GM13977 (cell line): ENCODE measurements around the gene CCDC71L.

ENCODE experiments used
- DNase-seq: peaks from one replicate; pipeline ENCODE4 v3.0.0; 2012; ENCODE audit warnings: low spot score
- in situ Hi-C: fragments of 300-500 bp; cut with MboI; formaldehyde crosslinking; loops from one replicate; pipeline ENCODE4 v1.12.0; 2022; ENCODE audit warnings: low sequenced_read_pairs, low pct_unique_long_range_greater_than_20kb, mixed read lengths, inconsistent platforms; ENCODE audit not compliant: unreplicated experiment
- TF ChIP-seq, protein P1 (sequence below): IDR thresholded peaks from 2 replicates; pipeline ENCODE4 v1.5.1; 2012; ENCODE audit warnings: mild to moderate bottlenecking, control low read depth; ENCODE audit not compliant: insufficient read depth; ENCODE audit errors: extremely low read depth, missing control alignments

Gene CCDC71L

DNA sequence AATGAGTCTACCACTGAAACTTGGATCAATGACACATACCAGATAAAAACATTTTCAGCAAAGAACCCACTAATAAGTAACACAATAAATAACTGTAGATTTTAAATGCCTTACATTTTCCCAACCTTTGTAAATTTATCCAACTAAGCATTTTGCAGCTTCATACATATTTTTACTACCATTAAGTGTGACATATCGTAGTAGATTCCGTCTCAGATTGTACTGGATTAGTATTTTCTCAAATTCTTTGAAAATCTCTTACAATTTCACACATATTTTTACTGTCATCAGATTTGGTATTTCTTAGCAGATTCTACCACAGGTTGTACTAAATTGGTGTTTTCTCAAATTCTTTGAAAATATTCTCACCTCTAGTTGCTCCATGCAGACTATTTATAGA is 26.0 kb downstream of the CCDC71L start:
- TF ChIP-seq, protein P1, sequence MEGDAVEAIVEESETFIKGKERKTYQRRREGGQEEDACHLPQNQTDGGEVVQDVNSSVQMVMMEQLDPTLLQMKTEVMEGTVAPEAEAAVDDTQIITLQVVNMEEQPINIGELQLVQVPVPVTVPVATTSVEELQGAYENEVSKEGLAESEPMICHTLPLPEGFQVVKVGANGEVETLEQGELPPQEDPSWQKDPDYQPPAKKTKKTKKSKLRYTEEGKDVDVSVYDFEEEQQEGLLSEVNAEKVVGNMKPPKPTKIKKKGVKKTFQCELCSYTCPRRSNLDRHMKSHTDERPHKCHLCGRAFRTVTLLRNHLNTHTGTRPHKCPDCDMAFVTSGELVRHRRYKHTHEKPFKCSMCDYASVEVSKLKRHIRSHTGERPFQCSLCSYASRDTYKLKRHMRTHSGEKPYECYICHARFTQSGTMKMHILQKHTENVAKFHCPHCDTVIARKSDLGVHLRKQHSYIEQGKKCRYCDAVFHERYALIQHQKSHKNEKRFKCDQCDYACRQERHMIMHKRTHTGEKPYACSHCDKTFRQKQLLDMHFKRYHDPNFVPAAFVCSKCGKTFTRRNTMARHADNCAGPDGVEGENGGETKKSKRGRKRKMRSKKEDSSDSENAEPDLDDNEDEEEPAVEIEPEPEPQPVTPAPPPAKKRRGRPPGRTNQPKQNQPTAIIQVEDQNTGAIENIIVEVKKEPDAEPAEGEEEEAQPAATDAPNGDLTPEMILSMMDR, result no peak
- DNase-seq, result no peak
- in situ Hi-C loops, result no loop called here

DNA sequence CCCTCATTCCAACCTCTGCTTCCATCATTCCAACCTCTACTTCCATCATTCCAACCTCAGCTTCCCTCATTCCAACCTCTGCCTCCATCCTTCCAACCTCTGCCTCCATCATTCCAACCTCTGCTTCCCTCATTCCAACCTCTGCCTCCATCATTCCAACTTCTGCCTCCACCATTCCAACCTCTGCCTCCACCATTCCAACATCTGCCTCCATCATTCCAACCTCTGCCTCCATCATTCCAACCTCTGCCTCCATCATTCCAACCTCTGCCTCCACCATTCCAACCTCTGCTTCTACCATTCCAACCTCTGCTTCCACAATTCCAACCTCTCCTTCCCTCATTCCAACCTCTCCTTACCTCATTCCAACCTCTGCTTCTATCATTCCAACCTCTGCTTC is 30.3 kb downstream of the CCDC71L start:
- in situ Hi-C loops, result no loop called here
- DNase-seq, result no peak

DNA sequence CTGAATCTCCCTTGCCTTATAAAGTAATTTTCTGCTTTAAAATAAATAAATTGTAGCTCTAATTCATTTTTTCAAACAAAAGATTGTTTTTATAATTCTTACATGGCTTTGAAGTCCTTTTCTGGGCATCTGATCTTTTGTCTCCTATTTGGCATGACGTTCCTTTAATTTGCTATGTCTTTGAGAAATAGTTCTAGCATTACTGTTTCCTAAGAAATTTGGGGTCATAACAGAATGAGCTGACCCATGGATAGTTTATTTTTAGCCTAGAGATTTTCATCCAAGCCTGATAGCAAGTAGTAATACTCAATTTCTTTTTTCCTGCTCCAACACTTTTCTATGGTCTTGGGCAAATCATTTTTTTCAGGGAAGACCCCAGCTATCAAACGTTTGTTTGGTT is 31.4 kb downstream of the CCDC71L start:
- TF ChIP-seq, protein P1, result no peak
- no peak for DNase-seq
- in situ Hi-C loops, result no loop called here

More for the DNA sequence above, 30.3 kb downstream of the CCDC71L start:
- TF ChIP-seq, protein P1, result no peak

DNA sequence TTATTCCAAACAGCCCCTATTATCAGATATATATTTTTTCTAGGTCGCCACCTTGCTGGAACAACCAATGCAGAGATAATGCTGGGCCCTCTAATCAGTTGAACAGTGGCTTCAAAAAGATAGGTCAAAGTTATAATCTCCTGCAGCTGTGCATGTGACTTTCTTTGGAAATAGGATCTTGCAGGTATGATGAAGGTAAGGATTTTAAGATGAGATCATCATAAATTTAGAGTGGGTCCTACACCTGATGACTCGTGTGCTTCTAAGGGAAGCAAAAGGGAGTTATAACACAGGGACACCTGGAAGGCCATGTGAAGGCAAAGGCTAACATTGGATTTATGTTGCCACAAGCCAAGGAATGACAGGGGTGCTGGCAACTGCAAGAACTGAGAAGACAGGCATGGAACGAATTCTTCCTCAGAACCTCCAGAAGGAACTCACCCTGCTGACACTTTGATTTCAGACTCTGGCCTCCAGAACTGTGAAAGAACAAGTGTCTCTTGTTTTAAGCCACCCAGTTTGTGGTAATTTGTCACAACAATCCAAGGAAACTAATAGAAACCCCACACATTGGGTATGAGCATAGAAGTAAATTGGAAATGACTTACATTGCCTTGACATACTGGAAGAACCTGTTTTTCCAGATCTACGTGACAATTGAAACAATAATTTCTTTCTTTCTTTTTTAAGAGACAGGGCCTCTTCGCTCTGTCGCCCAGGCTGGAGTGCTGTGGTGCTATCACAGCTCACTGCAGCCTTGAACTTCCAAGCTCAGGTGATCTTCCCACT is 34.4 kb downstream of the CCDC71L start:
- no peak for DNase-seq
- in situ Hi-C loops, result no loop called here
- TF ChIP-seq, protein P1, result no peak

DNA sequence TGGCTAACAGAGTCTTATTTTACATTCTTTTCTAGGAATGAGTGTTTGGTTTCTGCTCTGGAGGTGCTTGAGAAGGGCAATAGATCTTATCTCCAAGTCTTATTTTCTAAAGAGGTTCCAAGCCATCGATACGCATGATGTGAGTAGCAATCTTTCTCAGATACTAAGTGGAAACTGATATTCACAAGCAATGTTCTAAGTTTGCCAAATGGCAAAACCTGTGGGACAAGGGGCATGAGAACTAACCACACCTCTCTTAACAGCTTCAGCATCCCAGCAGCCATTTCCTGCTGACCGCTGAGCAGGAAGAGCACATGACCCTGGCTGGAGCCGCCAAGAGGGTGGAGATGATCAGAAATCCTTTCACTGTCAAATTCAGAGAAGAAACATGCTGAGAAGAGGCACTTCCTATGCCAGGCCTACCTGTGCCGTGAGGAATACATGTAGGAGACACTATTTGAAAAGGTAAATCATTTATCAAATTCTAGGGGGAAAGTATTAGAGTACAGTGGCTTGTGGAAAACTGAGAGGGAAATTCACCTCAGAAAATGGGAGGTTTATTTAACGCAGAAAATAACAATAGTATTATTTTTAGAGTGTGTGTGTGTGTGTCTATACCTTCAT is 35.2 kb downstream of the CCDC71L start:
- TF ChIP-seq, protein P1, result no peak
- no peak for DNase-seq
- in situ Hi-C loops, result no loop called here

DNA sequence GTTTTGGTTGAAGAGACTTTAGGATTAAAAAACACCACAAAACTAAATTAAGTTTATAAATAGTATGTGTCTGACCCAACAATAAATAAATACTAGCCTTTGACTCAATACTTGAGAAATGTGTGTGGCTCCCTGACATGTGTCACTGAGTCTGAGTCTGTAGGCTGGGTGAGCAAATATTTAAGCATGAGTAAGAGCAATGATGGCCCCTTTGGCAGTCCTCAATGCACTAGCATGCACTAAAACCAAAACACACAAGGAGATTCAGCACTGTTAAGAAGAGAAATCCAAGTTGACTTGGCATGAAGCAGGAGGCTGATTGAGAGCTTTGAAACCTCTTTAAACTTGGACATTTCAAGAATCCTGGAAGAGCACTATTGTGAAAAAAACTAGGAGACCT is 37.1 kb downstream of the CCDC71L start:
- DNase-seq, result no peak
- in situ Hi-C loops, result no loop called here
- TF ChIP-seq, protein P1, result no peak
